ENCODE results near the gene TCERG1. TPM values are rescaled to one million over a fixed set of nuclear protein-coding genes. Genes with fewer than 3 reads are reported as not detected.

The TCERG1 gene
- total RNA-seq, 4 donors from 2014 or later = 63.9 to 117 (median 109) TPM

- intact Hi-C loops (cut with DNase I; ENCODE audit: low total_unique reads) = no loop called here
- peaks cover 0 to 45% (median 15%) of the 10 kb centered on the region in 4 donors for H3K36me3 ChIP-seq
- in situ Hi-C loops (cut with MboI; ENCODE audit: low pct_ligation_motif_present in 1 of 4, low pct_unique_long_range_greater_than_20kb in 1 of 4, low sequenced_read_pairs in 3 of 4) = no loop called here
- no peaks in the 10 kb centered on the region for H3K9me3 ChIP-seq
- WGBS, 2 donors (ENCODE audit: low coverage in 1 of 2) = 87 to 89% methylated on average over 2 of the region's 2 CpGs
- H3K4me1 ChIP-seq = peaks cover 0 to 10% (median 0%) of the 10 kb centered on the region in 4 donors
- no peak for TF ChIP-seq EP300 (IDR thresholded peaks at IDR 0.05; ENCODE audit: low read depth)
- no peak for TF ChIP-seq POLR2A (IDR thresholded peaks at IDR 0.05)
- TF ChIP-seq, protein P1, sequence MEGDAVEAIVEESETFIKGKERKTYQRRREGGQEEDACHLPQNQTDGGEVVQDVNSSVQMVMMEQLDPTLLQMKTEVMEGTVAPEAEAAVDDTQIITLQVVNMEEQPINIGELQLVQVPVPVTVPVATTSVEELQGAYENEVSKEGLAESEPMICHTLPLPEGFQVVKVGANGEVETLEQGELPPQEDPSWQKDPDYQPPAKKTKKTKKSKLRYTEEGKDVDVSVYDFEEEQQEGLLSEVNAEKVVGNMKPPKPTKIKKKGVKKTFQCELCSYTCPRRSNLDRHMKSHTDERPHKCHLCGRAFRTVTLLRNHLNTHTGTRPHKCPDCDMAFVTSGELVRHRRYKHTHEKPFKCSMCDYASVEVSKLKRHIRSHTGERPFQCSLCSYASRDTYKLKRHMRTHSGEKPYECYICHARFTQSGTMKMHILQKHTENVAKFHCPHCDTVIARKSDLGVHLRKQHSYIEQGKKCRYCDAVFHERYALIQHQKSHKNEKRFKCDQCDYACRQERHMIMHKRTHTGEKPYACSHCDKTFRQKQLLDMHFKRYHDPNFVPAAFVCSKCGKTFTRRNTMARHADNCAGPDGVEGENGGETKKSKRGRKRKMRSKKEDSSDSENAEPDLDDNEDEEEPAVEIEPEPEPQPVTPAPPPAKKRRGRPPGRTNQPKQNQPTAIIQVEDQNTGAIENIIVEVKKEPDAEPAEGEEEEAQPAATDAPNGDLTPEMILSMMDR (IDR thresholded peaks at IDR 0.05) = no peak
- no peak for TF ChIP-seq POLR2AphosphoS5 (IDR thresholded peaks at IDR 0.05)
- no peak overlapping the region for H3K27ac ChIP-seq
- no peak for DNase-seq
- H3K27me3 ChIP-seq = no peaks in the 10 kb centered on the region
- H3K4me3 ChIP-seq = no peak overlapping the region
Measured at GRCh38 chr5:146482775-146483174, 35.6 kb downstream of the TCERG1 start.

DNA sequence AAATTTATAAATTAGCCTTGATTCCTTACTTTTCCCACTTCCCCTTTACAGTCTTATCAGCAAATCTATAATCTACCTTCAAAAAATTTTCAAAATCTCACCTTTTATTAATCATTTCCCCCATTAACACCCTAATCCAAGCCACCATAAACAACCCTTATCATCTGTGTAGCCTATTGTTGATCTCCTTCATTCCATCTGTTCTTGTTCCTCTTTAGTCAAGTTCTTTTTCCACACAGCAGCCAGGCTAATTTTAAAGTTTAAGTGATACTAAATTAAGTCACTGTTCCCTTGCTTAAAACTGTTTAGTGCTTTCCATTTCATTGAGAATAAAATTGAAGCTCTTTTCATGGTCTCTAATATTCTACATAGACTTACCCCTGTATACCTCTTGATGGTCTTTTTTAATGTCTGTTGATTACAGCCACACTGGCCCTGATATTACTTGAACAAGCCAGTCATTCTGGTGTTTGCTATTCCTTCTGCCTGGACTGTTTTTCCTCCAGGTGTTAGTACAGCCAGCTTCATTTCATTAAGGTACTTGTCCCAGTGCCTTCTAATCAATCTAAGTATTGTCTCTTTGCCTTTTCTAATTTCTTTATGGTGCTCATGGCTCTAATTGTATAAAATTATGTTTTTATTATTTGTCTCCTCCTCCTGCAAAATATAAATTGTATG, 37.7 kb downstream of the TCERG1 start:
- TF ChIP-seq POLR2AphosphoS5 (IDR thresholded peaks at IDR 0.05) = no peak
- TF ChIP-seq, protein P1 (IDR thresholded peaks at IDR 0.05) = no peak
- no peak for TF ChIP-seq EP300 (IDR thresholded peaks at IDR 0.05; ENCODE audit: low read depth)
- TF ChIP-seq POLR2A (IDR thresholded peaks at IDR 0.05) = no peak
- Histone ChIP-seq H3K4me1 (peaks cover 0 to 10% (median 0%) of the 10 kb centered on the region in 4 donors), H3K27me3 (no peaks in the 10 kb centered on the region), H3K4me3 (no peak overlapping the region), H3K9me3 (no peaks in the 10 kb centered on the region), H3K27ac (no peak overlapping the region), H3K36me3 (peaks cover 0 to 57% (median 11%) of the 10 kb centered on the region in 4 donors)
- DNase-seq = no peak
- in situ Hi-C loops (cut with MboI; ENCODE audit: low pct_ligation_motif_present in 1 of 4, low pct_unique_long_range_greater_than_20kb in 1 of 4, low sequenced_read_pairs in 3 of 4) (no loop called here), intact Hi-C loops (cut with DNase I; ENCODE audit: low total_unique reads) (no loop called here)

GRCh38 chr5:146490089-146490843, 43.1 kb downstream of the TCERG1 start:
- Histone ChIP-seq H3K36me3 (peaks cover 0 to 33% (median 6%) of the 10 kb centered on the region in 4 donors), H3K9me3 (no peaks in the 10 kb centered on the region), H3K4me1 (peaks cover 0 to 2% (median 0%) of the 10 kb centered on the region in 4 donors), H3K4me3 (no peak overlapping the region), H3K27ac (no peak overlapping the region), H3K27me3 (no peaks in the 10 kb centered on the region)
- DNase-seq = no peak
- in situ Hi-C loops (cut with MboI; ENCODE audit: low pct_ligation_motif_present in 1 of 4, low pct_unique_long_range_greater_than_20kb in 1 of 4, low sequenced_read_pairs in 3 of 4) (no loop called here), intact Hi-C loops (cut with DNase I; ENCODE audit: low total_unique reads) (no loop called here)
- WGBS, 2 donors (ENCODE audit: low coverage in 1 of 2) = 85 to 87% methylated on average over 3 of the region's 3 CpGs
- TF ChIP-seq EP300 (IDR thresholded peaks at IDR 0.05; ENCODE audit: low read depth) (no peak), POLR2AphosphoS5 (IDR thresholded peaks at IDR 0.05) (no peak), POLR2A (IDR thresholded peaks at IDR 0.05) (no peak)
- TF ChIP-seq, protein P1 (IDR thresholded peaks at IDR 0.05) = no peak

GRCh38 chr5:146494656-146495055, 47.5 kb downstream of the TCERG1 start:
- Histone ChIP-seq H3K9me3 (no peaks in the 10 kb centered on the region), H3K27ac (no peak overlapping the region), H3K4me1 (no peaks in the 10 kb centered on the region), H3K4me3 (no peak overlapping the region), H3K27me3 (no peaks in the 10 kb centered on the region), H3K36me3 (peaks cover 0 to 24% (median 11%) of the 10 kb centered on the region in 4 donors)
- intact Hi-C loops (cut with DNase I; ENCODE audit: low total_unique reads) (no loop called here), in situ Hi-C loops (cut with MboI; ENCODE audit: low pct_ligation_motif_present in 1 of 4, low pct_unique_long_range_greater_than_20kb in 1 of 4, low sequenced_read_pairs in 3 of 4) (no loop called here)
- TF ChIP-seq POLR2AphosphoS5 (IDR thresholded peaks at IDR 0.05) = no peak
- no peak for TF ChIP-seq POLR2A (IDR thresholded peaks at IDR 0.05)
- no peak for TF ChIP-seq EP300 (IDR thresholded peaks at IDR 0.05; ENCODE audit: low read depth)
- TF ChIP-seq, protein P1 (IDR thresholded peaks at IDR 0.05) = no peak
- 72 to 76% methylated on average over 2 of the region's 2 CpGs for whole genome bisulfite sequencing, 2 donors (ENCODE audit: low coverage in 1 of 2)
- no peak for DNase-seq

All from transverse colon (tissue), 4 donors.